RWPE2 (cell line): Measurements from ENCODE around the gene RGS9BP.

Source experiments
- ATAC-seq: fragments of 200-7000 bp; cut with Tn5 transposase; 3 replicates; pipeline ENCODE4 v1.9.1; 2021; ENCODE audit warnings: low read depth
- DNase-seq: peaks from one replicate; pipeline ENCODE4 v3.0.0-alpha.2; 2020; ENCODE audit warnings: low spot score
- H3K27ac ChIP-seq: fragments of 450-650 bp; 2 replicates; pipeline ENCODE4 v1.5.1; 2017; ENCODE audit warnings: mild to moderate bottlenecking; ENCODE audit not compliant: poor library complexity, severe bottlenecking
- H3K27me3 ChIP-seq: fragments of 250-450 bp; sonication (Bioruptor Pico); 2 replicates; pipeline ENCODE4 v1.5.1; 2021; ENCODE audit warnings: mild to moderate bottlenecking, moderate library complexity; ENCODE audit not compliant: insufficient read depth, poor library complexity, severe bottlenecking
- H3K36me3 ChIP-seq: fragments of 250-450 bp; sonication (Bioruptor Pico); 2 replicates; pipeline ENCODE4 v1.5.1; 2020; ENCODE audit warnings: low read depth, mild to moderate bottlenecking, moderate library complexity
- H3K4me1 ChIP-seq: fragments of 250-450 bp; sonication (Bioruptor Pico); 2 replicates; pipeline ENCODE4 v1.5.1; 2021; ENCODE audit warnings: mild to moderate bottlenecking, moderate library complexity; ENCODE audit not compliant: insufficient read depth, poor library complexity, severe bottlenecking
- H3K4me3 ChIP-seq: fragments of 250-450 bp; sonication (Bioruptor Pico); 2 replicates; pipeline ENCODE4 v1.5.1; 2021; ENCODE audit warnings: mild to moderate bottlenecking, moderate library complexity; ENCODE audit not compliant: severe bottlenecking
- H3K9me3 ChIP-seq: fragments of 250-450 bp; sonication (Bioruptor Pico); 2 replicates; pipeline ENCODE4 v1.5.1; 2021; ENCODE audit warnings: mild to moderate bottlenecking, moderate library complexity; ENCODE audit not compliant: severe bottlenecking
- TF ChIP-seq, protein P1 (sequence below): fragments of 450-650 bp; IDR thresholded peaks from one replicate; pipeline ENCODE4 v1.5.1; 2017; ENCODE audit warnings: mild to moderate bottlenecking, moderate library complexity; ENCODE audit not compliant: poor library complexity, severe bottlenecking

RGS9BP gene

DNA sequence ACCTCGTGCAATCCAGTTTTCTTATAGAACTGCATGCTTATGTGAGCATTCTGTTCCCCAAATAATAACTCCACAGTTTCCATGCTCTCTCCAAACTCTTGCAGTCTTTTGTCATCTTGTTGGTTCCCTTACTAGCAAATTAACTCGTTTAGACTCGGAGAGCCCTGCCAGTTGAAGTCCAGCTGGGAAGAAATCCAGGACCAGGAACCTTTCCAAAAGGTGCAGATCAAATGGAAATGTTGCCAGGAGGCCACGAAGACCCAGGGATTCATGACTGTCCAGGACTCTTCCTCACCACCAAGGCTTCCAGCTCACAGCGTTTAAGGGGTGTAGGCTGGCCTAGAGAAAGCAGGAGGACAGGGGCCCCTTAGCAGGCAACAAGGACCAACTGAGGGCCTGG, 41.8 kb downstream of the RGS9BP start:
- no peak for ATAC-seq
- Histone ChIP-seq H3K9me3 (no peaks in the 10 kb centered on the region), H3K27ac (no peak overlapping the region), H3K4me3 (no peak overlapping the region), H3K27me3 (no peaks in the 10 kb centered on the region), H3K36me3 (peaks cover 23% of the 10 kb centered on the region), H3K4me1 (no peaks in the 10 kb centered on the region)
- TF ChIP-seq, protein P1, sequence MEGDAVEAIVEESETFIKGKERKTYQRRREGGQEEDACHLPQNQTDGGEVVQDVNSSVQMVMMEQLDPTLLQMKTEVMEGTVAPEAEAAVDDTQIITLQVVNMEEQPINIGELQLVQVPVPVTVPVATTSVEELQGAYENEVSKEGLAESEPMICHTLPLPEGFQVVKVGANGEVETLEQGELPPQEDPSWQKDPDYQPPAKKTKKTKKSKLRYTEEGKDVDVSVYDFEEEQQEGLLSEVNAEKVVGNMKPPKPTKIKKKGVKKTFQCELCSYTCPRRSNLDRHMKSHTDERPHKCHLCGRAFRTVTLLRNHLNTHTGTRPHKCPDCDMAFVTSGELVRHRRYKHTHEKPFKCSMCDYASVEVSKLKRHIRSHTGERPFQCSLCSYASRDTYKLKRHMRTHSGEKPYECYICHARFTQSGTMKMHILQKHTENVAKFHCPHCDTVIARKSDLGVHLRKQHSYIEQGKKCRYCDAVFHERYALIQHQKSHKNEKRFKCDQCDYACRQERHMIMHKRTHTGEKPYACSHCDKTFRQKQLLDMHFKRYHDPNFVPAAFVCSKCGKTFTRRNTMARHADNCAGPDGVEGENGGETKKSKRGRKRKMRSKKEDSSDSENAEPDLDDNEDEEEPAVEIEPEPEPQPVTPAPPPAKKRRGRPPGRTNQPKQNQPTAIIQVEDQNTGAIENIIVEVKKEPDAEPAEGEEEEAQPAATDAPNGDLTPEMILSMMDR = no peak
- no peak for DNase-seq

- DNase-seq (no peak), ATAC-seq (no peak)
- Histone ChIP-seq H3K36me3 (peaks cover 15% of the 10 kb centered on the region), H3K9me3 (no peaks in the 10 kb centered on the region), H3K4me3 (no peak overlapping the region), H3K4me1 (no peaks in the 10 kb centered on the region), H3K27me3 (no peaks in the 10 kb centered on the region), H3K27ac (no peak overlapping the region)
- TF ChIP-seq, protein P1 = no peak
Observed at GRCh38 chr19:32718286-32718685, 42.6 kb downstream of the RGS9BP start.

- no peaks in the 10 kb centered on the region for H3K27me3 ChIP-seq
- H3K36me3 ChIP-seq = peaks cover 4% of the 10 kb centered on the region
- H3K27ac ChIP-seq = no peak within 1 kb of the TSS
- ATAC-seq (no peak), DNase-seq (no peak)
- no peaks in the 10 kb centered on the region for H3K4me1 ChIP-seq
- TF ChIP-seq, protein P1 = no peak
- no peaks in the 10 kb centered on the region for H3K9me3 ChIP-seq
- no peak within 1 kb of the TSS for H3K4me3 ChIP-seq
Observed at GRCh38 chr19:32719611-32720059, 44.0 kb downstream of the RGS9BP start, which contains the start of gene TDRD12. Gene TDRD12 (plus strand): TSS chr19:32719767. CDS start chr19:32720073, 306 bp downstream.

GRCh38 chr19:32720216-32720935, 44.7 kb downstream of the RGS9BP start:
- Histone ChIP-seq H3K9me3 (no peaks in the 10 kb centered on the region), H3K4me3 (no peak overlapping the region), H3K27me3 (no peaks in the 10 kb centered on the region), H3K36me3 (no peaks in the 10 kb centered on the region), H3K4me1 (no peaks in the 10 kb centered on the region), H3K27ac (no peak overlapping the region)
- TF ChIP-seq, protein P1 = no peak
- ATAC-seq (no peak), DNase-seq (no peak)

GRCh38 chr19:32720936-32721250, 45.2 kb downstream of the RGS9BP start:
- ATAC-seq (no peak), DNase-seq (no peak)
- Histone ChIP-seq H3K27ac (no peak overlapping the region), H3K4me3 (no peak overlapping the region), H3K36me3 (no peaks in the 10 kb centered on the region), H3K9me3 (no peaks in the 10 kb centered on the region), H3K4me1 (no peaks in the 10 kb centered on the region), H3K27me3 (no peaks in the 10 kb centered on the region)
- TF ChIP-seq, protein P1 = no peak
